ENCODE results near the gene RB1.

RB1 gene

DNA sequence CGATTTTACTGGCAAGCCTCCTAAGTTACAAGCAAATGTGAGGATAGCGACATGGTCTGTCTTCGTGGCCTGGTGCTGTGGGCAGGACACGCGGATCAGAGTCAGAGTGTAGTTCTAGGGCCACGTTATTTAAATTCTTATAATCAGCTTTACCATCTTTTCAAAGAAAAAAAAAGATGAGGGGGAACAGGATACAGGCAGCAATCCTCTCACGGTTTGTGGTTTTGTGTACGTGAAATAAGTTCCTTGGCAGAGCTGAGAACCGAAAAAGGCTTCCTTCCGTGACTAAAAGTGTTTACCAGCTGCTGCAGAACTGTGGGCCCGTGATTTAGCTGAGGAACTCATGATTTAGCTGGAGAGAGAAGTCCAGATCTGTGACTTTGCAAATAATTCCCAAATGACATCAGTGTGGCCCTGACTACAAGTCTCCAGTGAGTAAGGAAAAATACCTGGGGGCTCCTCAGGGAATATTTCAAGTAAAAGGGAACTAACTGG lies 202.1 kb downstream of the RB1 start:
- DNase-seq (ENCODE audit: low read depth, low spot score): no peak
- no peak overlapping the region for H3K4me3 ChIP-seq (ENCODE audit: low read depth, low read length)
- CTCF ChIA-PET: no interaction called here

DNA sequence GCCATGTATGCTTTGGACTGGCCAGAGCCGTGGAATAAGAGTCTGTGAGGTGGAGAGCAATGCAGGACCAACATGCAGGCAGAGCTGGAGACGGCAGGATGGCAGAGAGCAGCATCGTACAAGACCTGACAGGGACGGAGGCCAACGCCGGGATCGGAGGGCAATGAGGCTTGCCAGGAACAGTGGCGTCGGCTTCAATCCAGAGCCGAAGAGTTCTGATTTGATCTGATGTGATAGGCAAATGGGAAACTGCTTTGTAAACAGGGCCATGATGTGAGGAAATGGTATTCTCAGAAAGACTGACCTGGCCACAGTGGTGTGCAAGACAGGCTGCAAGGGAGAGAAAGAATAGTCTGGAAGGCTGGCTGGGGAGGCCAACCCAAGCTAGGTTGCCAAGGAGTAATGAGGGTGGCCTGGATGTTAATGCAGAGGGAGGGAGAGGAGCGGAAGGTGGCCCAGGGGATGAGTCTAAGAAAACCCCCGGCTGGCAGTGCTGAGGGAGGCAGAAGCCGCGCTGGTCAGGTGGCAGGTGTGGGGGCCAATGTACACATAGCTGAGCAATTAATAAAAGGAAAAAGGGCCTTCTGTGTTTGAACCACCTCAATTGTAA lies 202.6 kb downstream of the RB1 start:
- no peak for DNase-seq (ENCODE audit: low read depth, low spot score)
- ChIA-PET CTCF (no interaction called here), POLR2A (no interaction called here)
- TF ChIP-seq, protein P1, sequence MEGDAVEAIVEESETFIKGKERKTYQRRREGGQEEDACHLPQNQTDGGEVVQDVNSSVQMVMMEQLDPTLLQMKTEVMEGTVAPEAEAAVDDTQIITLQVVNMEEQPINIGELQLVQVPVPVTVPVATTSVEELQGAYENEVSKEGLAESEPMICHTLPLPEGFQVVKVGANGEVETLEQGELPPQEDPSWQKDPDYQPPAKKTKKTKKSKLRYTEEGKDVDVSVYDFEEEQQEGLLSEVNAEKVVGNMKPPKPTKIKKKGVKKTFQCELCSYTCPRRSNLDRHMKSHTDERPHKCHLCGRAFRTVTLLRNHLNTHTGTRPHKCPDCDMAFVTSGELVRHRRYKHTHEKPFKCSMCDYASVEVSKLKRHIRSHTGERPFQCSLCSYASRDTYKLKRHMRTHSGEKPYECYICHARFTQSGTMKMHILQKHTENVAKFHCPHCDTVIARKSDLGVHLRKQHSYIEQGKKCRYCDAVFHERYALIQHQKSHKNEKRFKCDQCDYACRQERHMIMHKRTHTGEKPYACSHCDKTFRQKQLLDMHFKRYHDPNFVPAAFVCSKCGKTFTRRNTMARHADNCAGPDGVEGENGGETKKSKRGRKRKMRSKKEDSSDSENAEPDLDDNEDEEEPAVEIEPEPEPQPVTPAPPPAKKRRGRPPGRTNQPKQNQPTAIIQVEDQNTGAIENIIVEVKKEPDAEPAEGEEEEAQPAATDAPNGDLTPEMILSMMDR (IDR thresholded peaks at IDR 0.05; ENCODE audit: insufficient read depth, low read length, missing control alignments): no peak
- no peak overlapping the region for H3K4me3 ChIP-seq (ENCODE audit: low read depth, low read length)

More for the DNA sequence above, 202.1 kb downstream of the RB1 start:
- TF ChIP-seq, protein P1 (IDR thresholded peaks at IDR 0.05; ENCODE audit: insufficient read depth, low read length, missing control alignments): no peak
- POLR2A ChIA-PET: no interaction called here

DNA sequence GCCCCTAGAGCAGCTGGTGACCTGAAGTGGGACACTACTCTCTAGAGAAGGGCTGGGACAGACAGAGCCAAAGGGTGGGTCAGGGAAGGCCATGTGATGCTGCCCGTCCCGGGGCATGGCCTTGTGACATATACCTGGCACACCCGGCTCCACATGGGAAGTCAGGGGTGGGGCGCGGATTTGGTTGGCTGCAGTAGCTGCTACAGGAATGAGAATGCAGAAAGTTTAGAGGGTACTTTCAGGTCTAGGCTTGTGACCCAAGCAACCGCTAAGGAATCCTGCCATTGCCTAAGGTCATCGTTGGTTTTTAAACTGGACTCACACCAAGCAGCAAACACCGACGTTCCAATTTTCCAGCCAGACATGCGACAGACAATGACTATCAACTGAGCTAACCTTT lies 203.5 kb downstream of the RB1 start:
- ChIA-PET POLR2A (no interaction called here), CTCF (no interaction called here)
- H3K4me3 ChIP-seq (ENCODE audit: low read depth, low read length): no peak overlapping the region
- DNase-seq (ENCODE audit: low read depth, low spot score): no peak
- TF ChIP-seq, protein P1 (IDR thresholded peaks at IDR 0.05; ENCODE audit: insufficient read depth, low read length, missing control alignments): no peak

DNA sequence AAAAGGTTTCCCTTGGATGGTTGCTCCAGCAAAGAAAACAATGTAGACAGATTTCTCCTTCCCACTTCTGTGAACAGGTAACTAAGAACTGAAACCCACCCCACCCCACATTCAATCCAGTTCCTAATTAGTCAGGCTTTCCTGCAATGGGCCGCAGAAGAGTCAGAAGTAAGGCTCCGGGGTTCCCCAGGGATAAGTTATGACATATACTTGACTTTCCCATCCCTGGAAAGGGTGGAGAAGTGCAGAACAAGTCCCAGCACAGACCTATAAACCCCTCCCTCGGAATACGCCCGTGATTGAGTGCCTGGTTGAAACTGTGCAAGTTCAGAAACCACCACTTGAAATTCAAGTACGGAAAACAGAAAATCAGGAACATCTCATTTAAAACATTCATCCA lies 204.5 kb downstream of the RB1 start:
- H3K4me3 ChIP-seq (ENCODE audit: low read depth, low read length): no peak overlapping the region
- POLR2A ChIA-PET: no interaction called here
- DNase-seq (ENCODE audit: low read depth, low spot score): no peak
- CTCF ChIA-PET: no interaction called here
- TF ChIP-seq, protein P1 (IDR thresholded peaks at IDR 0.05; ENCODE audit: insufficient read depth, low read length, missing control alignments): no peak

DNA sequence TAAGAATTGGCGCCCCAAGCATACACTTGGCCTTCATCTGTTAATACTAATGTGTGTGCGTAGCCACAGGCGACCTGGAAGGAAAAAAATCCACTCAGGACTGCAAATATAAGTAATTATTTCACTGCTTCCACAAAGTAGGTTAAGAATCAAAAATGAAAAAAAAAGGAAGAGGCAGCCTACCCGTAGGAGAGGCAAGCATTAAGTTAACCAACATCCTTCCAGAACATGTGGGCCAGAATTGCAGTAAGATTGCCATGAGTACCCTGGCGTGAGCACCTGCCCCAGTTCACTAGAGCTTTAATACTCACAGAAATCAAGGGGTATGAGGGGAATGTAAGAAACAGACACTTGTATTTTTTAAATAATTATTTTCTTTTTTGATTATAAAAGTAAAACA lies 207.1 kb downstream of the RB1 start:
- H3K4me3 ChIP-seq (ENCODE audit: low read depth, low read length): no peak overlapping the region
- ChIA-PET CTCF (no interaction called here), POLR2A (no interaction called here)
- TF ChIP-seq, protein P1 (IDR thresholded peaks at IDR 0.05; ENCODE audit: insufficient read depth, low read length, missing control alignments): no peak
- no peak for DNase-seq (ENCODE audit: low read depth, low spot score)

DNA sequence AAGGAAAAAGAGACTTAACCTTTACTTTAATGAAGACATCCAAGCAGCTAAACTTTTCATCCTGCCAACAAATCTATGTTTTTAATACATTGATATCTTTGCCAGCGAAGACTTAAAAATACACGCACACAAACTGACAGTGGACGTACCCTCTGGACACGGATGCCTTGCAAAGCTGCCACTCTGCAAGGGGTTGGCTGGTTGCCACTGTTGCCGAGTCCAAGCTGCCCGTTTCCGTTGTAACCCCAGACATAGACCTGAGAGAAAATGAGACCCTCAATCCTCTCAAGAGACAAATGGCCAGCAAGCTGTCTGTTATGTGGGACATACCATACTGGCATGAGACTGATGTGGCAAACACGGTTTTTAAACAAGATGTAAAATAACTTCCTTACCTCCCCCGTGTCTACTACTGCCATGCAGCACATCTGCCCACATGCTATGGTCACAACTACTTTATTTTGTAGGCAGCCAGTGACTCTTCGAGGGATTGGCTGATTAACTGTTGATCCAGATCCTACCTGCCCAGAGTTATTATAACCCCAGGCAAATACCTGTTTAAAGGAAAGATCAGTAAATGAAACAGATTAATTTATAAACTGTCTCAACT lies 208.2 kb downstream of the RB1 start:
- TF ChIP-seq, protein P1 (IDR thresholded peaks at IDR 0.05; ENCODE audit: insufficient read depth, low read length, missing control alignments): no peak
- DNase-seq (ENCODE audit: low read depth, low spot score): no peak
- POLR2A ChIA-PET: no interaction called here
- H3K4me3 ChIP-seq (ENCODE audit: low read depth, low read length): no peak overlapping the region
- CTCF ChIA-PET: no interaction called here
